ENCODE data around the gene PITPNC1. TPM values are rescaled to one million over a fixed set of nuclear protein-coding genes. Genes with fewer than 3 reads are reported as not detected.
"Not testable (repeated sequence)": the region's sequence is repeated elsewhere in the genome, so short reads cannot be mapped to it uniquely, and the experiment has no call there.

PITPNC1 gene
- total and polyA plus RNA-seq, 4 donors: 8.0 to 21.1 (median 15.2) TPM

GRCh38 chr17:67479148-67479547 lies 102.1 kb downstream of the PITPNC1 start:
- Histone ChIP-seq H3K27me3 (ENCODE audit: control insufficient read depth in 3 of 3, insufficient read depth in 3 of 3, low read length in 2 of 3) (no peaks in the 10 kb centered on the region), H3K4me1 (ENCODE audit: control insufficient read depth in 5 of 5, insufficient read depth in 5 of 5, low read length in 5 of 5) (peaks cover 0 to 12% (median 0%) of the 10 kb centered on the region in 5 donors), H3K9me3 (ENCODE audit: control insufficient read depth in 4 of 4, insufficient read depth in 3 of 4, low read length in 3 of 4) (no peaks in the 10 kb centered on the region), H3K27ac (ENCODE audit: low read depth in 1 of 2, low read length in 1 of 2) (no peak overlapping the region), H3K4me3 (no peak overlapping the region), H3K9ac (ENCODE audit: insufficient read depth in 1 of 2, low read length in 2 of 2) (no peak overlapping the region), H3K36me3 (ENCODE audit: control insufficient read depth in 4 of 4, insufficient read depth in 4 of 4, low read length in 4 of 4) (no peaks in the 10 kb centered on the region)
- 79 to 81% methylated on average over 3 of the region's 3 CpGs for WGBS, 2 donors
- DNase-seq (no peak), ATAC-seq (ENCODE audit: insufficient read depth, low FRiP score) (no peak)
- TF ChIP-seq CTCF (IDR thresholded peaks at IDR 0.05; ENCODE audit: control extremely low read depth, extremely low read depth): no peak

- not testable (repeated sequence) for DNase-seq; H3K36me3 ChIP-seq (ENCODE audit: control insufficient read depth in 4 of 4, insufficient read depth in 4 of 4, low read length in 4 of 4); H3K4me3 ChIP-seq; H3K27ac ChIP-seq (ENCODE audit: low read depth in 1 of 2, low read length in 1 of 2); H3K9me3 ChIP-seq (ENCODE audit: control insufficient read depth in 4 of 4, insufficient read depth in 3 of 4, low read length in 3 of 4); H3K9ac ChIP-seq (ENCODE audit: insufficient read depth in 1 of 2, low read length in 2 of 2); H3K27me3 ChIP-seq (ENCODE audit: control insufficient read depth in 3 of 3, insufficient read depth in 3 of 3, low read length in 2 of 3); ATAC-seq (ENCODE audit: insufficient read depth, low FRiP score)
- 97 to 99% methylated on average over 11 of the region's 11 CpGs for WGBS, 2 donors
- peaks cover 0 to 10% (median 0%) of the 10 kb centered on the region in 5 donors for H3K4me1 ChIP-seq (ENCODE audit: control insufficient read depth in 5 of 5, insufficient read depth in 5 of 5, low read length in 5 of 5)
Measured at GRCh38 chr17:67480959-67481358, 103.9 kb downstream of the PITPNC1 start.

- DNase-seq (no peak), ATAC-seq (ENCODE audit: insufficient read depth, low FRiP score) (peak; percentile 19)
- Histone ChIP-seq H3K27ac (ENCODE audit: low read depth in 1 of 2, low read length in 1 of 2) (no peak overlapping the region), H3K4me1 (ENCODE audit: control insufficient read depth in 5 of 5, insufficient read depth in 5 of 5, low read length in 5 of 5) (peaks cover 0 to 10% (median 0%) of the 10 kb centered on the region in 5 donors), H3K9ac (ENCODE audit: insufficient read depth in 1 of 2, low read length in 2 of 2) (no peak overlapping the region), H3K4me3 (no peak overlapping the region), H3K36me3 (ENCODE audit: control insufficient read depth in 4 of 4, insufficient read depth in 4 of 4, low read length in 4 of 4) (no peaks in the 10 kb centered on the region), H3K27me3 (ENCODE audit: control insufficient read depth in 3 of 3, insufficient read depth in 3 of 3, low read length in 2 of 3) (no peaks in the 10 kb centered on the region), H3K9me3 (ENCODE audit: control insufficient read depth in 4 of 4, insufficient read depth in 3 of 4, low read length in 3 of 4) (no peaks in the 10 kb centered on the region)
- WGBS, 2 donors: 71 to 74% methylated on average over 4 of the region's 4 CpGs
- no peak for TF ChIP-seq CTCF (IDR thresholded peaks at IDR 0.05; ENCODE audit: control extremely low read depth, extremely low read depth)
Measured at GRCh38 chr17:67481808-67482207, 104.7 kb downstream of the PITPNC1 start.

- H3K9me3 ChIP-seq (ENCODE audit: control insufficient read depth in 4 of 4, insufficient read depth in 3 of 4, low read length in 3 of 4): no peaks in the 10 kb centered on the region
- peaks cover 0 to 10% (median 0%) of the 10 kb centered on the region in 5 donors for H3K4me1 ChIP-seq (ENCODE audit: control insufficient read depth in 5 of 5, insufficient read depth in 5 of 5, low read length in 5 of 5)
- no peak for DNase-seq
- no peak for ATAC-seq (ENCODE audit: insufficient read depth, low FRiP score)
- no peaks in the 10 kb centered on the region for H3K36me3 ChIP-seq (ENCODE audit: control insufficient read depth in 4 of 4, insufficient read depth in 4 of 4, low read length in 4 of 4)
- H3K4me3 ChIP-seq: no peak overlapping the region
- no peak for TF ChIP-seq CTCF (IDR thresholded peaks at IDR 0.05; ENCODE audit: control extremely low read depth, extremely low read depth)
- 85 to 90% methylated on average over 3 of the region's 3 CpGs for WGBS, 2 donors
- H3K27ac ChIP-seq (ENCODE audit: low read depth in 1 of 2, low read length in 1 of 2): no peak overlapping the region
- no peak overlapping the region for H3K9ac ChIP-seq (ENCODE audit: insufficient read depth in 1 of 2, low read length in 2 of 2)
- H3K27me3 ChIP-seq (ENCODE audit: control insufficient read depth in 3 of 3, insufficient read depth in 3 of 3, low read length in 2 of 3): no peaks in the 10 kb centered on the region
Measured at GRCh38 chr17:67482764-67483163, 105.7 kb downstream of the PITPNC1 start.

Data from lung (tissue), 12 donors.